ENCODE results near the gene RUFY2.
"Not testable (repeated sequence)": the region's sequence is repeated elsewhere in the genome, so short reads cannot be mapped to it uniquely, and the experiment has no call there.

Gene RUFY2

GRCh38 chr10:68406815-68407548 is at the start of gene RUFY2:
Gene RUFY2 (minus strand): TSS chr10:68407277. CDS start chr10:68407189, 88 bp downstream.
- in situ Hi-C loops (cut with HindIII; ENCODE audit: low sequenced_read_pairs) = no loop called here

- in situ Hi-C loops (cut with HindIII; ENCODE audit: low sequenced_read_pairs) = not testable (repeated sequence)
Measured at GRCh38 chr10:68449698-68450097, 42.6 kb upstream of the RUFY2 start.

GRCh38 chr10:68446179-68446578 is 39.1 kb upstream of the RUFY2 start:
- in situ Hi-C loops (cut with HindIII; ENCODE audit: low sequenced_read_pairs) = no loop called here

GRCh38 chr10:68442971-68443370 is 35.9 kb upstream of the RUFY2 start:
- in situ Hi-C loops (cut with HindIII; ENCODE audit: low sequenced_read_pairs) = no loop called here

- in situ Hi-C loops (cut with HindIII; ENCODE audit: low sequenced_read_pairs) = no loop called here
Measured at GRCh38 chr10:68440898-68441297, 33.8 kb upstream of the RUFY2 start.

- in situ Hi-C loops (cut with HindIII; ENCODE audit: low sequenced_read_pairs) = no loop called here
Measured at GRCh38 chr10:68435803-68436202, 28.7 kb upstream of the RUFY2 start.

- in situ Hi-C loops (cut with HindIII; ENCODE audit: low sequenced_read_pairs) = no loop called here
Measured at GRCh38 chr10:68434657-68435056, 27.6 kb upstream of the RUFY2 start.

- in situ Hi-C loops (cut with HindIII; ENCODE audit: low sequenced_read_pairs) = no loop called here
Measured at GRCh38 chr10:68428396-68429104, 21.5 kb upstream of the RUFY2 start.

GRCh38 chr10:68424454-68425014 is 17.5 kb upstream of the RUFY2 start:
- in situ Hi-C loops (cut with HindIII; ENCODE audit: low sequenced_read_pairs) = loop anchor here (5.0 kb wide), 1 partner anchor 48 kb away; the partner anchor contains the start of gene DNA2

GRCh38 chr10:68423522-68423921 is 16.4 kb upstream of the RUFY2 start:
- in situ Hi-C loops (cut with HindIII; ENCODE audit: low sequenced_read_pairs) = loop anchor here (5.0 kb wide), 1 partner anchor 49 kb away; the partner anchor contains the start of gene DNA2

GRCh38 chr10:68419376-68419775 is 12.3 kb upstream of the RUFY2 start:
- in situ Hi-C loops (cut with HindIII; ENCODE audit: low sequenced_read_pairs) = no loop called here

- in situ Hi-C loops (cut with HindIII; ENCODE audit: low sequenced_read_pairs) = no loop called here
Measured at GRCh38 chr10:68408898-68409518, 1.9 kb upstream of the RUFY2 start.

- in situ Hi-C loops (cut with HindIII; ENCODE audit: low sequenced_read_pairs) = no loop called here
Measured at GRCh38 chr10:68406111-68406814, 814 bp downstream of the RUFY2 start.

- in situ Hi-C loops (cut with HindIII; ENCODE audit: low sequenced_read_pairs) = no loop called here
Measured at GRCh38 chr10:68403701-68404100, 3.4 kb downstream of the RUFY2 start.

- in situ Hi-C loops (cut with HindIII; ENCODE audit: low sequenced_read_pairs) = no loop called here
Measured at GRCh38 chr10:68402276-68402675, 4.8 kb downstream of the RUFY2 start.

- in situ Hi-C loops (cut with HindIII; ENCODE audit: low sequenced_read_pairs) = no loop called here
Measured at GRCh38 chr10:68397005-68397404, 10.1 kb downstream of the RUFY2 start.

GRCh38 chr10:68385740-68386139 is 21.3 kb downstream of the RUFY2 start:
- in situ Hi-C loops (cut with HindIII; ENCODE audit: low sequenced_read_pairs) = no loop called here

GRCh38 chr10:68371604-68372003 is 35.5 kb downstream of the RUFY2 start:
- in situ Hi-C loops (cut with HindIII; ENCODE audit: low sequenced_read_pairs) = no loop called here

GRCh38 chr10:68367121-68367520 is 40.0 kb downstream of the RUFY2 start:
- in situ Hi-C loops (cut with HindIII; ENCODE audit: low sequenced_read_pairs) = no loop called here

- in situ Hi-C loops (cut with HindIII; ENCODE audit: low sequenced_read_pairs) = no loop called here
Measured at GRCh38 chr10:68366600-68366999, 40.5 kb downstream of the RUFY2 start.

GRCh38 chr10:68365611-68366010 is 41.5 kb downstream of the RUFY2 start:
- in situ Hi-C loops (cut with HindIII; ENCODE audit: low sequenced_read_pairs) = no loop called here

Measured in endothelial cell of hepatic sinusoid (primary cell).